IMR-90 (cell line): Measurements from ENCODE around the gene GNA15. TPM values are rescaled to one million over a fixed set of nuclear protein-coding genes. Genes with fewer than 3 reads are reported as not detected.

Source experiments
- ATAC-seq: fragments of 200-7000 bp; cut with Tn5 transposase; 2 replicates; pipeline ENCODE4 v1.9.1; 2020; ENCODE audit warnings: low read depth, mild to moderate bottlenecking, moderate library complexity
- BruUV-seq: library from RNA; stranded (reverse); fragments of 400-500 nt; replicated peaks from 2 replicates; lab custom pipeline; 2021; lab: Mats Ljungman, UMichigan
- CTCF ChIA-PET: fragments of 300-600 bp; formaldehyde crosslinking; extraction: SDS; loops from one replicate; lab custom pipeline; 2021; ENCODE audit warnings: antibody characterized with exemption; lab: Yijun Ruan, JAX
- POLR2A ChIA-PET: fragments of 300-600 bp; sonication (Branson Sonifier 250); formaldehyde crosslinking; loops from one replicate; lab custom pipeline; 2022; ENCODE audit warnings: antibody characterized with exemption; ENCODE audit not compliant: unreplicated experiment; lab: Charles Lee
- DNase-seq: peaks from one replicate; pipeline ENCODE4 v3.0.0; 2013
- H2AFZ ChIP-seq: replicated peaks from 2 replicates; pipeline ENCODE3; 2013; ENCODE audit warnings: low read length, mild to moderate bottlenecking; ENCODE audit not compliant: poor library complexity
- H2AK5ac ChIP-seq: 2 replicates; pipeline ENCODE4 v1.6.1; 2013; ENCODE audit warnings: low read depth, low read length, inconsistent platforms
- H2AK9ac ChIP-seq: replicated peaks from 2 replicates; pipeline ENCODE3; 2013; ENCODE audit warnings: mild to moderate bottlenecking, low read depth, low read length, moderate library complexity; ENCODE audit not compliant: poor library complexity
- H2BK120ac ChIP-seq: 2 replicates; pipeline ENCODE4 v1.6.1; 2013; ENCODE audit warnings: low read depth, low read length, inconsistent platforms
- H2BK15ac ChIP-seq: 3 replicates; pipeline ENCODE4 v1.6.1; 2013; ENCODE audit warnings: low read depth, low read length, inconsistent platforms
- H2BK20ac ChIP-seq: 2 replicates; pipeline ENCODE4 v1.6.1; 2013; ENCODE audit warnings: low read depth, mild to moderate bottlenecking, inconsistent platforms, low read length, moderate library complexity
- H2BK5ac ChIP-seq: 2 replicates; pipeline ENCODE4 v1.6.1; 2013; ENCODE audit warnings: mild to moderate bottlenecking, low read depth, low read length, inconsistent platforms; ENCODE audit not compliant: poor library complexity, severe bottlenecking
- H3K14ac ChIP-seq: replicated peaks from 2 replicates; pipeline ENCODE4 v1.6.1; 2013; ENCODE audit warnings: low read depth, low read length, inconsistent platforms
- H3K18ac ChIP-seq: 2 replicates; pipeline ENCODE4 v1.6.1; 2013; ENCODE audit warnings: low read depth, low read length, control low read depth
- H3K23ac ChIP-seq: 2 replicates; pipeline ENCODE4 v1.6.1; 2013; ENCODE audit warnings: low read depth, low read length, inconsistent platforms
- H3K27ac ChIP-seq: 2 replicates; pipeline ENCODE4 v1.5.1; 2013; ENCODE audit warnings: mild to moderate bottlenecking, control low read depth, low read length; ENCODE audit not compliant: insufficient read depth
- H3K27me3 ChIP-seq: 2 replicates; pipeline ENCODE4 v1.6.1; 2013; ENCODE audit warnings: low read length; ENCODE audit not compliant: control insufficient read depth, insufficient read depth
- H3K36me3 ChIP-seq: 2 replicates; pipeline ENCODE4 v1.6.1; 2013; ENCODE audit warnings: low read length, mixed read lengths; ENCODE audit not compliant: control insufficient read depth, insufficient read depth
- H3K4ac ChIP-seq: 2 replicates; pipeline ENCODE4 v1.6.1; 2013; ENCODE audit warnings: low read depth, low read length, inconsistent platforms
- H3K4me1 ChIP-seq: 2 replicates; pipeline ENCODE4 v1.6.1; 2013; ENCODE audit warnings: low read length, mixed read lengths; ENCODE audit not compliant: control insufficient read depth, insufficient read depth
- H3K4me2 ChIP-seq: 2 replicates; pipeline ENCODE4 v1.6.1; 2013; ENCODE audit warnings: low read depth, mild to moderate bottlenecking, control low read depth, low read length, moderate library complexity
- H3K4me3 ChIP-seq: 2 replicates; pipeline ENCODE4 v1.5.1; 2013; ENCODE audit warnings: low read depth, mild to moderate bottlenecking, control low read depth, low read length, moderate library complexity; ENCODE audit not compliant: insufficient read depth
- H3K56ac ChIP-seq: 2 replicates; pipeline ENCODE4 v1.6.1; 2013; ENCODE audit warnings: low read length, inconsistent platforms; ENCODE audit not compliant: insufficient read depth; ENCODE audit errors: extremely low read depth
- H3K79me1 ChIP-seq, 2 experiments: 2 replicates each; pipeline ENCODE4 v1.6.1; 2013; ENCODE audit warnings: low read length in 2 of 2, inconsistent platforms in 1 of 2, low read depth in 1 of 2
- H3K9ac ChIP-seq: 2 replicates; pipeline ENCODE4 v1.6.1; 2013; ENCODE audit warnings: low read depth, low read length, control low read depth
- H3K9me1 ChIP-seq: 2 replicates; pipeline ENCODE4 v1.6.1; 2013; ENCODE audit warnings: low read length, inconsistent platforms; ENCODE audit not compliant: insufficient read depth
- H3K9me3 ChIP-seq: 2 replicates; pipeline ENCODE4 v1.6.1; 2013; ENCODE audit warnings: low read length; ENCODE audit not compliant: control insufficient read depth, insufficient read depth
- H4K20me1 ChIP-seq: 2 replicates; pipeline ENCODE4 v1.6.1; 2013; ENCODE audit warnings: low read length, inconsistent platforms; ENCODE audit not compliant: insufficient read depth
- H4K5ac ChIP-seq: 2 replicates; pipeline ENCODE4 v1.6.1; 2013; ENCODE audit warnings: mild to moderate bottlenecking, low read depth, low read length, control low read depth
- H4K8ac ChIP-seq, 2 experiments: 2 replicates each; pipeline ENCODE4 v1.6.1; 2013; ENCODE audit warnings: low read depth in 2 of 2, low read length in 2 of 2, control low read depth in 1 of 2, inconsistent platforms in 1 of 2
- H4K91ac ChIP-seq: 2 replicates; pipeline ENCODE4 v1.6.1; 2013; ENCODE audit warnings: low read depth, low read length, inconsistent platforms; ENCODE audit not compliant: insufficient read depth
- CHD1 ChIP-seq: IDR thresholded peaks from 2 replicates; pipeline ENCODE4 v1.6.1; 2012; ENCODE audit warnings: low read depth, low read length, improper control_type of control experiment
- RCOR1 ChIP-seq: IDR thresholded peaks from 2 replicates; pipeline ENCODE4 v1.6.1; 2012; ENCODE audit warnings: mild to moderate bottlenecking, low read length, improper control_type of control experiment; ENCODE audit not compliant: insufficient replicate concordance
- WGBS, 2 experiments: methylation state at CpG; one replicate each; pipeline versions ENCODE4 v1.1.5 to v1.1.7; 2013; ENCODE audit warnings: missing lambda C conversion rate in 2 of 2; ENCODE audit not compliant: insufficient read length in 1 of 2; ENCODE audit errors: extremely low coverage in 2 of 2; 5-methylcytosine and 5-hydroxymethylcytosine counted together
- dilution Hi-C: fragments of 300-500 bp; cut with HindIII; formaldehyde crosslinking; loops from one replicate; pipeline ENCODE4 v1.14.3; 2018; ENCODE audit warnings: low sequenced_read_pairs; ENCODE audit not compliant: unreplicated experiment
- in situ Hi-C: fragments of 300-500 bp; cut with MboI; formaldehyde crosslinking; loops from 3 replicates; pipeline ENCODE4 v1.14.3; 2019; ENCODE audit warnings: low sequenced_read_pairs, inconsistent platforms, mixed read lengths
- intact Hi-C: fragments of 100-400 bp; cut with micrococcal nuclease; formaldehyde crosslinking; loops from 2 replicates; pipeline ENCODE4 v1.10.0; 2022
- polyA plus RNA-seq, 3 experiments: library from polyadenylated mRNA; depleted of rRNA; stranded (reverse); fragments of >200 nt; gene quantifications; 2 replicates each; pipeline ENCODE4 v1.2.3, GENCODE V29; 2012; ENCODE audit warnings: low replicate concordance in 1 of 3
- total RNA-seq: library from RNA; depleted of rRNA; stranded (reverse); fragments of >200 nt; gene quantifications from 2 replicates; pipeline ENCODE4 v1.2.3, GENCODE V29; 2012
- TF ChIP-seq, protein P1 (sequence below): fragments of 150-350 bp; IDR thresholded peaks from 2 replicates; pipeline ENCODE4 v1.6.1; 2017; ENCODE audit warnings: mild to moderate bottlenecking, antibody characterized with exemption, low read length, low read depth

The GNA15 gene
- total and polyA plus RNA-seq, 2 of the 4 experiments (the other 2 are of a cell fraction), result 0.18 TPM; not detected in 1

DNA sequence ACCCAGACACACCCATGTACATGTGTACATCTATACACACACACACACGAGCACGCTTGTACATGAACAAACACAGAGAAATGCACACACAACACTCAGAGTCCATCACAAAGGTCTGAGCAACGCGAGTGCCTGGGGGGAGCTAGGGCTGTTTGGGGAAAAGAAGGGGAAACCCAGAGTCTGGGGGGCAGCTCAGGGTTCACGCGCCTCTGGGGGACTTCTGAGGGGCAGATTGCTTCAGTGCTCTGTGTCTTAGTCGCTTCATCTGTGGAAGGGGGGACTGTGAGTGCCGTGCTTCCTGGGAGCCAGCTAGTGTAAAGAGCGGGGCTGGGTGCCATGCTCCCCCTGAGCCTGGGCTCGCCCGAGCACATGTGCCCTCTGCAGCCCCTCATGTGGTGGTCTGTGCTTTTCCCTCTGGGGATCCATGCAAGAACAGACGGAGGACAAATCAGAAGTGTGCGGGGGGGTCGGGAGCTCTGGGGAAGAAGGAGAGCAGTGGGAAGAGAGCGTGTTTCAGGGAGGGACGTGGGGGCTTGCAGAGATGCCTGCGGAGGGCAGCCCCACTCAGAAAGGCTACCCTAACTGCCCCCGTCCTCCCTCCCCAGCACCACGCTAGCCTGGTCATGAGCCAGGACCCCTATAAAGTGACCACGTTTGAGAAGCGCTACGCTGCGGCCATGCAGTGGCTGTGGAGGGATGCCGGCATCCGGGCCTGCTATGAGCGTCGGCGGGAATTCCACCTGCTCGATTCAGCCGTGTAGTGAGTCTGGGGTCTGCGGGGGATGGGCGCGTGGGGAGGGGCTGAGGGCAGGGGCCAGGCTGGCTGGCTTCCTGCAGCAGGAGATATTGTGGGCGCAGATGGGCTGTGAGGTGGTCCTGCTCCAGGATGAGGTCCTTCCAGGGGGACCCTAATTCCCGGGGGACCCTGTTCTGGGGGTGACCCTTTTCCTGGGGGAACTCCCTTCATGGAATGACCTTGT is 14.0 kb downstream of the GNA15 start (continued):
- TF ChIP-seq, protein P1, sequence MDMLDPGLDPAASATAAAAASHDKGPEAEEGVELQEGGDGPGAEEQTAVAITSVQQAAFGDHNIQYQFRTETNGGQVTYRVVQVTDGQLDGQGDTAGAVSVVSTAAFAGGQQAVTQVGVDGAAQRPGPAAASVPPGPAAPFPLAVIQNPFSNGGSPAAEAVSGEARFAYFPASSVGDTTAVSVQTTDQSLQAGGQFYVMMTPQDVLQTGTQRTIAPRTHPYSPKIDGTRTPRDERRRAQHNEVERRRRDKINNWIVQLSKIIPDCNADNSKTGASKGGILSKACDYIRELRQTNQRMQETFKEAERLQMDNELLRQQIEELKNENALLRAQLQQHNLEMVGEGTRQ, result no peak
- no peak for TF ChIP-seq CHD1

DNA sequence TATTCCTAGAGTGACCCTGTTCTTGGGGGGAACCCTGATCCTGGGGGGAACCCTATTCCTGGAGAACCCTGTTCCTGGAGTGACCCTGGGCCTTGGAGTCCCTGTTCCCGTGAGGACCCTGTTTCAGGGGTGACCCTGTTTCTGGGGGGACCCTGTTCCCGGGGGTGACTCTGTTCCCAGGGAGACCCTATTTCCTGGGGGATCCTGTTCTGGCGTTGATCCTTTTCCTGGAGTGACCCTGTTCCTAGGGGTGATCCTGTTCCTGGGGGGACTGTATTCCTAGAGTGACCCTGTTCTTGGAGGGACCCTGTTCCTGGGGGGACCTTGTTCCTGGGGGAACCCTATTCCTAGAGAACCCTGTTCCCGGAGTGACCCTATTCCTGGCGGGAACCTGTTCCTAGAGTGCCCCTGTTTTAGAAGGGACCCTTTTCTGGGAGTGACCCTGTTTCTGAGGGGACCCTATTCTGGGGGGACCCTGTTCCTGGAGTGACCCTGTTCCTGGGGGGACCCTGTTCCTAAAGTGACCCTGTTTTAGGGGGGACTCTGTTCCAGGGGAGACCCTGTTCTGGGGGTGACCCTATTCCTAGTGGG is 15.0 kb downstream of the GNA15 start:
- Histone ChIP-seq H3K4ac (no peak overlapping the region), H4K91ac (no peak overlapping the region; the same call in 1 of the 2 replicates), H3K4me3 (no peak overlapping the region), H2AFZ (peak overlapping the region; percentile 69), H3K56ac (no peak overlapping the region), H2BK20ac (0 out of 2 replicates have a peak overlapping the region, but pooled peaks have one; percentile 7), H3K36me3 (no peaks in the 10 kb centered on the region), H4K20me1 (no peaks in the 10 kb centered on the region; the same call in 1 of the 2 replicates), H2AK5ac (no peak overlapping the region), H3K4me1 (peaks cover 4% of the 10 kb centered on the region; the same call in 1 of the 2 replicates), H3K9me3 (no peaks in the 10 kb centered on the region), H3K23ac (no peak overlapping the region), H3K79me1 (peaks cover 0 to 13% of the 10 kb centered on the region in 2 experiments; a peak in 1 of 4 replicates), H2BK5ac (no peak overlapping the region), H4K5ac (no peak overlapping the region), H3K14ac (no peak overlapping the region), H3K27me3 (no peaks in the 10 kb centered on the region), H3K27ac (no peak overlapping the region), H3K9ac (no peak overlapping the region), H3K18ac (no peak overlapping the region), H2AK9ac (no peak overlapping the region), H3K9me1 (peaks cover 15% of the 10 kb centered on the region; the same call in 1 of the 2 replicates), H2BK15ac (no peak overlapping the region), H3K4me2 (no peak overlapping the region), H4K8ac (no peak overlapping the region), H2BK120ac (no peak overlapping the region)
- CTCF ChIA-PET, result no interaction called here
- WGBS, 2 experiments, result no CpG with 5 or more reads among the region's 5 CpGs
- POLR2A ChIA-PET, result no interaction called here
- no TSS peak for BruUV-seq
- dilution Hi-C loops (no loop called here), in situ Hi-C loops (no loop called here), intact Hi-C loops (no loop called here)
- DNase-seq (no peak), ATAC-seq (no peak)
- TF ChIP-seq RCOR1, result no peak
